Lung (tissue), 12 donors: ENCODE results near the gene SLC25A44. TPM values are rescaled to one million over a fixed set of nuclear protein-coding genes. Genes with fewer than 3 reads are reported as not detected.

Experiments used
- ATAC-seq: fragments of 200-7000 bp; cut with Tn5 transposase; one replicate; pipeline ENCODE4 v1.9.1; 2020; ENCODE audit warnings: moderate number of reproducible peaks; ENCODE audit not compliant: insufficient read depth, low FRiP score
- DNase-seq, 3 donors: peaks; one replicate each; pipeline ENCODE4 v3.0.0-alpha.2; 2013 to 2017
- H3K27ac ChIP-seq, 2 donors: one replicate each; pipeline ENCODE4 v1.5.1; 2013; ENCODE audit warnings: mild to moderate bottlenecking in 2 of 2, moderate library complexity in 2 of 2, control low read depth in 1 of 2, inconsistent platforms in 1 of 2, low read depth in 1 of 2, low read length in 1 of 2
- H3K27me3 ChIP-seq, 3 donors: one replicate each; pipeline ENCODE4 v1.5.1; 2013; ENCODE audit warnings: low read length in 2 of 3; ENCODE audit not compliant: control insufficient read depth in 3 of 3, insufficient read depth in 3 of 3
- H3K36me3 ChIP-seq, 4 donors: one replicate each; pipeline ENCODE4 v1.5.1; 2013; ENCODE audit warnings: low read length in 4 of 4, mild to moderate bottlenecking in 1 of 4, moderate library complexity in 1 of 4; ENCODE audit not compliant: control insufficient read depth in 4 of 4, insufficient read depth in 4 of 4
- H3K4me1 ChIP-seq, 5 donors: one replicate each; pipeline ENCODE4 v1.5.1; 2013; ENCODE audit warnings: low read length in 5 of 5, mild to moderate bottlenecking in 2 of 5, moderate library complexity in 1 of 5; ENCODE audit not compliant: control insufficient read depth in 5 of 5, insufficient read depth in 5 of 5
- H3K4me3 ChIP-seq: one replicate; pipeline ENCODE4 v1.5.1; 2013; ENCODE audit warnings: mild to moderate bottlenecking, control low read depth, moderate library complexity
- H3K9ac ChIP-seq, 2 donors: one replicate each; pipeline ENCODE4 v1.5.1; 2013; ENCODE audit warnings: low read length in 2 of 2, control low read depth in 1 of 2; ENCODE audit not compliant: insufficient read depth in 1 of 2
- H3K9me3 ChIP-seq, 4 donors: one replicate each; pipeline ENCODE4 v1.5.1; 2013; ENCODE audit warnings: low read length in 3 of 4, mild to moderate bottlenecking in 1 of 4, moderate library complexity in 1 of 4; ENCODE audit not compliant: control insufficient read depth in 4 of 4, insufficient read depth in 3 of 4
- CTCF ChIP-seq: IDR thresholded peaks from 2 replicates; pipeline ENCODE4 v1.5.1; 2012; ENCODE audit warnings: mild to moderate bottlenecking; ENCODE audit errors: control extremely low read depth, extremely low read depth
- WGBS, 2 donors: extraction: QIAGEN DNeasy Blood & Tissue Kit; methylation state at CpG; one replicate each; pipeline ENCODE4 v1.1.7; 2013; 5-methylcytosine and 5-hydroxymethylcytosine counted together
- polyA plus RNA-seq, 2 donors: library from polyadenylated mRNA; stranded (reverse); fragments of 200-250 nt; gene quantifications; one replicate each; pipeline ENCODE4 v1.2.1, GENCODE V29; 2013
- total RNA-seq, 2 donors: library from RNA; depleted of rRNA in 1 of 2; stranded (reverse); fragments of >200 nt in 1 of 2; gene quantifications; one replicate each; pipeline ENCODE4 v1.2.1, GENCODE V29; 2014 to 2021
- donor health status: control.
- donor health status: control.
- donor health status: Bipolar disorder and iron deficiency.
- donor health status: healthy.
- donor health status: DM: yes; HTN: yes; CAD: no.

Gene SLC25A44
- total and polyA plus RNA-seq, 4 donors = 8.0 to 28.4 (median 16.5) TPM

- ATAC-seq (no peak), DNase-seq (no peak)
- H3K4me1 ChIP-seq = peaks cover 0 to 13% (median 0%) of the 10 kb centered on the region in 5 donors
Measured at GRCh38 chr1:156244712-156245111, 50.8 kb downstream of the SLC25A44 start.

GRCh38 chr1:156245451-156246232, 51.7 kb downstream of the SLC25A44 start:
- peaks cover 0 to 28% (median 9%) of the 10 kb centered on the region in 4 donors for H3K36me3 ChIP-seq
- no peak overlapping the region for H3K4me3 ChIP-seq
- peaks cover 0 to 1% (median 0%) of the 10 kb centered on the region in 4 donors for H3K9me3 ChIP-seq
- peak in 1 of 3 donors; percentile 34 for DNase-seq
- ATAC-seq = no peak
- H3K4me1 ChIP-seq = peaks cover 0 to 13% (median 0%) of the 10 kb centered on the region in 5 donors
- H3K27me3 ChIP-seq = peaks cover 0 to 16% (median 12%) of the 10 kb centered on the region in 3 donors
- TF ChIP-seq CTCF = no peak
- H3K27ac ChIP-seq = no peak overlapping the region
- 5% methylated on average over 48 to 69 of the region's 69 CpGs for WGBS, 2 donors
- H3K9ac ChIP-seq = no peak overlapping the region

More at GRCh38 chr1:156244712-156245111, 50.8 kb downstream of the SLC25A44 start:
- Histone ChIP-seq H3K36me3 (peaks cover 0 to 23% (median 3%) of the 10 kb centered on the region in 4 donors), H3K9ac (no peak overlapping the region), H3K27ac (no peak overlapping the region), H3K9me3 (peaks cover 0 to 1% (median 0%) of the 10 kb centered on the region in 4 donors), H3K4me3 (no peak overlapping the region), H3K27me3 (peaks cover 0 to 16% (median 12%) of the 10 kb centered on the region in 3 donors)
- 89 to 91% methylated on average over 17 of the region's 17 CpGs for WGBS, 2 donors
- TF ChIP-seq CTCF = no peak

GRCh38 chr1:156246241-156246780, 52.4 kb downstream of the SLC25A44 start:
- no peak for DNase-seq
- no peak for ATAC-seq
- TF ChIP-seq CTCF = no peak
- no peak overlapping the region for H3K9ac ChIP-seq
- H3K4me3 ChIP-seq = no peak overlapping the region
- H3K27ac ChIP-seq = no peak overlapping the region
- peaks cover 0 to 1% (median 0%) of the 10 kb centered on the region in 4 donors for H3K9me3 ChIP-seq
- peaks cover 0 to 13% (median 0%) of the 10 kb centered on the region in 5 donors for H3K4me1 ChIP-seq
- peaks cover 0 to 16% (median 12%) of the 10 kb centered on the region in 3 donors for H3K27me3 ChIP-seq
- H3K36me3 ChIP-seq = peaks cover 0 to 28% (median 12%) of the 10 kb centered on the region in 4 donors
- whole genome bisulfite sequencing, 2 donors = 42 to 57% methylated on average over 10 of the region's 10 CpGs
